H9 (cell line): ENCODE measurements around the gene HMOX1. TPM values are rescaled to one million over a fixed set of nuclear protein-coding genes. Genes with fewer than 3 reads are reported as not detected.

ENCODE experiments used
- DNase-seq: peaks from one replicate; pipeline ENCODE4 v3.0.0-alpha.2; 2017
- H2AFZ ChIP-seq: one replicate; pipeline ENCODE4 v1.6.1; 2013; ENCODE audit warnings: mild to moderate bottlenecking, low read length, control low read depth, moderate library complexity
- H2AK5ac ChIP-seq: 2 replicates; pipeline ENCODE4 v1.6.1; 2013; ENCODE audit warnings: low read length, control low read depth, mixed read lengths; ENCODE audit not compliant: insufficient read length
- H2BK120ac ChIP-seq: one replicate; pipeline ENCODE4 v1.6.1; 2013; ENCODE audit warnings: low read depth, mild to moderate bottlenecking, low read length, control low read depth, inconsistent platforms; ENCODE audit not compliant: poor library complexity, severe bottlenecking
- H2BK12ac ChIP-seq: 2 replicates; pipeline ENCODE4 v1.6.1; 2013; ENCODE audit warnings: low read length, control low read depth, mixed read lengths, low read depth; ENCODE audit not compliant: insufficient read length
- H2BK15ac ChIP-seq: 2 replicates; pipeline ENCODE4 v1.6.1; 2013; ENCODE audit warnings: low read depth, low read length, control low read depth
- H2BK20ac ChIP-seq: one replicate; pipeline ENCODE4 v1.6.1; 2013; ENCODE audit warnings: low read depth, mild to moderate bottlenecking, low read length, control low read depth, inconsistent platforms; ENCODE audit not compliant: poor library complexity, severe bottlenecking
- H2BK5ac ChIP-seq: 2 replicates; pipeline ENCODE4 v1.6.1; 2013; ENCODE audit warnings: low read length, control low read depth, mixed read lengths; ENCODE audit not compliant: insufficient read length
- H3K14ac ChIP-seq: 2 replicates; pipeline ENCODE4 v1.6.1; 2013; ENCODE audit warnings: low read length, control low read depth; ENCODE audit not compliant: insufficient read depth
- H3K18ac ChIP-seq: 2 replicates; pipeline ENCODE4 v1.6.1; 2013; ENCODE audit warnings: low read depth, mild to moderate bottlenecking, mixed read lengths, low read length, control low read depth; ENCODE audit not compliant: insufficient read length
- H3K23ac ChIP-seq: 2 replicates; pipeline ENCODE4 v1.6.1; 2013; ENCODE audit warnings: low read length, control low read depth, mixed read lengths, low read depth; ENCODE audit not compliant: insufficient read length
- H3K23me2 ChIP-seq: 2 replicates; pipeline ENCODE4 v1.6.1; 2013; ENCODE audit warnings: low read depth, mild to moderate bottlenecking, mixed read lengths, low read length, control low read depth; ENCODE audit not compliant: insufficient read length, poor library complexity, severe bottlenecking
- H3K27ac ChIP-seq: 2 replicates; pipeline ENCODE4 v1.5.1; 2013; ENCODE audit warnings: low read length, control low read depth, mixed read lengths, low read depth; ENCODE audit not compliant: insufficient read length
- H3K27me3 ChIP-seq: 2 replicates; pipeline ENCODE4 v1.6.1; 2013; ENCODE audit warnings: low read length, control low read depth, inconsistent platforms; ENCODE audit not compliant: insufficient read depth
- H3K4ac ChIP-seq: 2 replicates; pipeline ENCODE4 v1.6.1; 2013; ENCODE audit warnings: low read depth, mild to moderate bottlenecking, control low read depth, inconsistent platforms, low read length, moderate library complexity
- H3K4me1 ChIP-seq: 2 replicates; pipeline ENCODE4 v1.6.1; 2013; ENCODE audit warnings: low read length, control low read depth, inconsistent platforms; ENCODE audit not compliant: insufficient read depth
- H3K4me2 ChIP-seq: 2 replicates; pipeline ENCODE4 v1.6.1; 2013; ENCODE audit warnings: low read length, control low read depth, mixed read lengths; ENCODE audit not compliant: insufficient read length, insufficient read depth
- H3K56ac ChIP-seq: 2 replicates; pipeline ENCODE4 v1.6.1; 2013; ENCODE audit warnings: low read depth, mild to moderate bottlenecking, mixed read lengths, low read length, control low read depth; ENCODE audit not compliant: insufficient read length
- H3K79me1 ChIP-seq: 2 replicates; pipeline ENCODE4 v1.6.1; 2013; ENCODE audit warnings: low read depth, mild to moderate bottlenecking, moderate library complexity, low read length, control low read depth, inconsistent platforms; ENCODE audit not compliant: insufficient read depth, poor library complexity, severe bottlenecking
- H3K79me2 ChIP-seq: 2 replicates; pipeline ENCODE4 v1.6.1; 2013; ENCODE audit warnings: low read length, control low read depth, inconsistent platforms; ENCODE audit not compliant: insufficient read depth
- H3K9ac ChIP-seq: 2 replicates; pipeline ENCODE4 v1.6.1; 2013; ENCODE audit warnings: low read length, control low read depth, mixed read lengths; ENCODE audit not compliant: insufficient read length; ENCODE audit errors: extremely low read depth
- H3K9me3 ChIP-seq: one replicate; pipeline ENCODE4 v1.6.1; 2013; ENCODE audit warnings: low read depth, low read length, inconsistent platforms; ENCODE audit not compliant: control insufficient read depth
- H3T11ph ChIP-seq: one replicate; pipeline ENCODE4 v1.6.1; 2013; ENCODE audit warnings: mild to moderate bottlenecking, low read length, control low read depth, inconsistent platforms
- H4K20me1 ChIP-seq: one replicate; pipeline ENCODE4 v1.6.1; 2013; ENCODE audit not compliant: control insufficient read depth, insufficient read length, insufficient read depth
- H4K5ac ChIP-seq: 2 replicates; pipeline ENCODE4 v1.6.1; 2013; ENCODE audit warnings: low read depth, mild to moderate bottlenecking, mixed read lengths, low read length, control low read depth; ENCODE audit not compliant: insufficient read length
- H4K8ac ChIP-seq: replicated peaks from 2 replicates; pipeline ENCODE4 v1.6.1; 2013; ENCODE audit warnings: low read length, control low read depth, mixed read lengths, low read depth; ENCODE audit not compliant: insufficient read length
- H4K91ac ChIP-seq: 2 replicates; pipeline ENCODE4 v1.6.1; 2013; ENCODE audit warnings: low read depth, mild to moderate bottlenecking, moderate library complexity, mixed read lengths, low read length, control low read depth; ENCODE audit not compliant: insufficient read length
- H3K27ac Mint-ChIP-seq, 3 experiments: 2 replicates in 2 of 3; 3 replicates in 1 of 3; pipeline ENCODE4 v1.8.0; 2020 to 2021; ENCODE audit warnings: mixed read lengths in 3 of 3, mild to moderate bottlenecking in 1 of 3, moderate library complexity in 1 of 3
- H3K27me3 Mint-ChIP-seq: 2 replicates; pipeline ENCODE4 v1.8.0; 2021; ENCODE audit warnings: low read depth, mild to moderate bottlenecking, moderate library complexity, mixed read lengths
- H3K36me3 Mint-ChIP-seq, 3 experiments: 2 replicates in 2 of 3; 3 replicates in 1 of 3; pipeline ENCODE4 v1.8.0; 2020 to 2021; ENCODE audit warnings: low read depth in 3 of 3, mixed read lengths in 3 of 3; ENCODE audit not compliant: insufficient read depth in 1 of 3
- H3K4me1 Mint-ChIP-seq, 2 experiments: 2 replicates each; pipeline ENCODE4 v1.8.0; 2020; ENCODE audit warnings: mixed read lengths in 2 of 2
- H3K4me3 Mint-ChIP-seq, 2 experiments: 2 replicates in 1 of 2; 3 replicates in 1 of 2; pipeline ENCODE4 v1.8.0; 2020 to 2021; ENCODE audit warnings: mild to moderate bottlenecking in 2 of 2, mixed read lengths in 2 of 2, moderate library complexity in 1 of 2
- H3K9me3 Mint-ChIP-seq, 2 experiments: 2 replicates in 1 of 2; 3 replicates in 1 of 2; pipeline ENCODE4 v1.8.0; 2020; ENCODE audit warnings: mild to moderate bottlenecking in 2 of 2, mixed read lengths in 2 of 2, moderate library complexity in 1 of 2
- CTCF ChIP-seq: fragments of 200-600 bp; sonication (generic); conservative IDR thresholded peaks from 3 replicates; pipeline ENCODE4 v1.8.0; 2021; ENCODE audit warnings: antibody characterized with exemption, mild to moderate bottlenecking
- WGBS: extraction: QIAGEN DNeasy Blood & Tissue Kit; methylation state at CpG from one replicate; pipeline ENCODE4 v1.1.7; 2013; ENCODE audit warnings: missing lambda C conversion rate, low lambda C conversion rate, mixed read lengths; ENCODE audit not compliant: insufficient read length; ENCODE audit errors: extremely low coverage; 5-methylcytosine and 5-hydroxymethylcytosine counted together
- total RNA-seq: library from RNA; stranded (reverse); gene quantifications from 2 replicates; pipeline ENCODE4 v1.2.1, GENCODE V29; 2021

Gene HMOX1
- total RNA-seq, 1 experiment from 2014 or later: 22.7 TPM

DNA sequence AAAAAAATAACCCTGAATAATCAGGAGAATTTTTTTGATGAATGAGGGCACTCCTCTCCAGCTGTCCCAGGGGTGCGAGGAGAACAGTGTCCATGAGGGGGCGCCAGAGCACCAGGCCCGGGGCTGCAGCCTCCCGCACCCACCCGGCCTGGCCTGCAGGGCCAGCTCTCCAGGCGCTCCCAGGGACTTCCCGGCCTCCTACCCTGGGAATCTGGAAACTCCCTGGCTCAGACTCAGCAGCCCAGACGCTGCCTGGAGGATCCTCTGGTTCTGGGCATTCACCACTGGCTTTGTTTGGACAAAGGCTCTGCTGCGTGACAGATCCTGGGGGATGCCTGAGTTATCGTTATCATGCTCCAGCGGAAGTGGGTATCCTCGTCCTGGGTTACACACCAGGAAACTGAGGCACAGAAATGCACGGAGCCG lies 50.0 kb downstream of the HMOX1 start:
- Histone ChIP-seq H3T11ph (no peak overlapping the region), H3K9me3 (peaks cover 8% of the 10 kb centered on the region), H3K4me1 (no peaks in the 10 kb centered on the region), H2AK5ac (no peak overlapping the region), H3K4ac (no peak overlapping the region), H3K4me2 (no peak overlapping the region), H3K9ac (no peak overlapping the region), H2AFZ (no peak overlapping the region), H3K79me2 (no peaks in the 10 kb centered on the region), H4K91ac (no peak overlapping the region), H3K56ac (no peak overlapping the region), H3K79me1 (no peaks in the 10 kb centered on the region), H3K18ac (no peak overlapping the region), H2BK120ac (no peak overlapping the region), H2BK20ac (no peak overlapping the region), H2BK12ac (no peak overlapping the region), H3K27ac (no peak overlapping the region), H4K5ac (no peak overlapping the region), H3K14ac (no peak overlapping the region), H3K27me3 (no peaks in the 10 kb centered on the region), H2BK15ac (no peak overlapping the region), H3K23me2 (no peaks in the 10 kb centered on the region), H4K8ac (no peak overlapping the region), H4K20me1 (no peaks in the 10 kb centered on the region), H3K23ac (no peak overlapping the region), H2BK5ac (no peak overlapping the region)
- peaks cover 42 to 74% (median 53%) of the 10 kb centered on the region in 3 experiments for H3K36me3 Mint-ChIP-seq
- WGBS: no CpG with 5 or more reads among the region's 14 CpGs
- peaks cover 12 to 15% of the 10 kb centered on the region in 2 experiments for H3K4me1 Mint-ChIP-seq
- DNase-seq: peak; percentile 85
- peaks cover 3 to 15% of the 10 kb centered on the region in 2 experiments; a peak in 4 of 5 replicates for H3K9me3 Mint-ChIP-seq
- H3K27me3 Mint-ChIP-seq: no peaks in the 10 kb centered on the region
- H3K27ac Mint-ChIP-seq: no peak overlapping the region
- TF ChIP-seq CTCF: peak; percentile 98
- no peak overlapping the region for H3K4me3 Mint-ChIP-seq
